Measurements from ENCODE around the gene CEMIP.

DNA sequence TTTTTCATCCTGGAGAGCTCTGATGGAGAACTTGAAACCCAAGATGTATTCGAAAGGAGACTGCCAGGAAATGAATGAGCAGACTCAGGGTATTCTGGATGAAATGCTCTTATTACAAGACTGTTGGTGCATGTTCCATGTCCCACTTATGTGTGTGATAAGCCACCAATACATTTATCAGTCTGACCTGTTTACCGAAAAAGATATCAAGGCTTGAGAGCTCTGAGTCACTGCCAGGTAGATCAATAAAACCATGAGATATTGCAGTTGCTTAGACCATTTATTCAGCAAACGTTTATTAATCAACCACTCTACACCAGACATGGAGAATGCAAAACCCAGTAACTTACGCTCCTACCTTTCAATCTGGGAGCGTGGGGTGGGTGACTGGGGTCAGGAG lies 17.2 kb downstream of the CEMIP start:
- TF ChIP-seq CTCF (IDR thresholded peaks at IDR 0.05) (no peak), EP300 (IDR thresholded peaks at IDR 0.05) (no peak), POLR2A (IDR thresholded peaks at IDR 0.05) (no peak)
